ENCODE measurements around the gene MAP4K2.

DNA sequence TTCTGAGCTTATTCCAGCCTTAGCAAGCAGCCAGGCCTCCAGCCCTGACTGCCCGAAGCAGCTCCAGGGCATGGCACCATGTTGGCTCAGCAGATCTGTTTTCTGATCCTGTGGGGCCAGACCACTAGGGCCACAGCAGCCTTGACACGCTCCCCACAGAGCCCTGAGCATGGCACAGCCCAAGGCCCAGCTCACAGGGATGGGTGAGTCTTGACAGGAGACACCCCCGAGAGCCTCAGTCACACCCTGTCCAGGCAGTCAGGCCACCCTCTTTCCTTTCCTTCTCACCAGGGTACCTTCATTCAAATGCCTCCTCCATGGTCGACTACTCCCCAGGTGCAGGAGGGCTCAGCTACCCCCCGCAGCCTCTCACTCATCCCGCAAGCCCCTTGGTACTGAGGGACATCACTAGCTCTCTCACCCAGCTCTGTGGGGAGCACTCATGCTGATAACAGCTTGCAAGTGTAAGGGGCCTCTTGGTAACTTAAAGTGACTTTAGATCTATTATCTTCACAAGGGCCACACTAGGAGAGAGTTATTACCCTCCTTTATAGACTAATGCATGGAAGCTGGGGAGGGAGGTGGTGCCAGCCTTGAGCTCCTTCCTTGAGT, 45.3 kb upstream of the MAP4K2 start:
- TF ChIP-seq FOS (IDR thresholded peaks at IDR 0.05; ENCODE audit: low read depth, low read length), result no peak
- no peak for TF ChIP-seq NFE2L2 (IDR thresholded peaks at IDR 0.05; ENCODE audit: low read depth, low read length)
- TF ChIP-seq CTCF (conservative IDR thresholded peaks at IDR 0.05; ENCODE audit: low read depth, low read length), result no peak
- no peak for TF ChIP-seq RFX5 (IDR thresholded peaks at IDR 0.05; ENCODE audit: low read depth, low read length)
- TF ChIP-seq POLR2A (IDR thresholded peaks at IDR 0.05; ENCODE audit: low read depth, low read length), result no peak
- TF ChIP-seq CHD1 (IDR thresholded peaks at IDR 0.05; ENCODE audit: low read depth, low read length), result no peak
- no peak for TF ChIP-seq BHLHE40 (IDR thresholded peaks at IDR 0.05; ENCODE audit: low read depth, low read length)

All from IMR-90 (cell line).